HepG2 (cell line): Measurements from ENCODE around the gene APEX2. TPM values are rescaled to one million over a fixed set of nuclear protein-coding genes. Genes with fewer than 3 reads are reported as not detected.
A peak's percentile ranks its signal among the peaks of the same experiment; 100 is the strongest.

Source experiments
- ATF1 ChIP-seq: IDR thresholded peaks from 2 replicates; pipeline ENCODE4 v1.6.1; 2016; ENCODE audit warnings: mild to moderate bottlenecking, control low read depth
- CENPX ChIP-seq: sonication (generic); formaldehyde crosslinking; IDR thresholded peaks from 2 replicates; pipeline ENCODE4 v1.9.0; 2021; ENCODE audit warnings: mild to moderate bottlenecking, missing genetic modification reagents, moderate library complexity
- FOSL2 ChIP-seq: sonication (generic); formaldehyde crosslinking; IDR thresholded peaks from 2 replicates; pipeline ENCODE4 v1.4.0; 2020; ENCODE audit warnings: missing genetic modification reagents
- GATAD1 ChIP-seq: IDR thresholded peaks from 2 replicates; pipeline ENCODE4 v1.6.1; 2016; ENCODE audit warnings: missing genetic modification reagents, missing compliant biosample characterization
- GMEB2 ChIP-seq: IDR thresholded peaks from 2 replicates; pipeline ENCODE4 v1.6.1; 2016; ENCODE audit warnings: missing biosample characterization, missing genetic modification reagents, low read depth
- MTA3 ChIP-seq: sonication (generic); formaldehyde crosslinking; IDR thresholded peaks from 2 replicates; pipeline ENCODE4 v1.4.0; 2020; ENCODE audit warnings: missing genetic modification reagents
- SNAPC4 ChIP-seq: sonication (generic); formaldehyde crosslinking; IDR thresholded peaks from 2 replicates; pipeline ENCODE4 v1.4.0; 2020; ENCODE audit warnings: mild to moderate bottlenecking, missing genetic modification reagents
- ZFX ChIP-seq: sonication (generic); formaldehyde crosslinking; IDR thresholded peaks from 2 replicates; pipeline ENCODE4 v1.4.0; 2020; ENCODE audit warnings: mild to moderate bottlenecking, low read depth, missing genetic modification reagents, moderate library complexity
- ZNF605 ChIP-seq: sonication (generic); formaldehyde crosslinking; IDR thresholded peaks from 2 replicates; pipeline ENCODE4 v1.8.0; 2022; ENCODE audit warnings: mild to moderate bottlenecking, missing genetic modification reagents
- ZNF670 ChIP-seq: sonication (generic); formaldehyde crosslinking; IDR thresholded peaks from 2 replicates; pipeline ENCODE4 v1.8.0; 2022; ENCODE audit warnings: mild to moderate bottlenecking, missing genetic modification reagents, borderline replicate concordance
- ZXDC ChIP-seq: sonication (generic); formaldehyde crosslinking; IDR thresholded peaks from 2 replicates; pipeline ENCODE4 v1.5.0; 2020; ENCODE audit warnings: mild to moderate bottlenecking, missing genetic modification reagents
- polyA plus RNA-seq, 8 experiments: library from polyadenylated mRNA; depleted of rRNA in 3 of 8; stranded (reverse) in 7 of 8; unstranded in 1 of 8; fragments of >200 nt; fragmentation: Illumina TruSeq in 4 of 8; extraction: Trizol in 4 of 8; gene quantifications; 2 replicates each; pipeline versions ENCODE4 v1.2.1 to v1.2.3, GENCODE V29; 2011 to 2016; ENCODE audit warnings: low read depth in 4 of 8, missing spikeins in 1 of 8, mixed read lengths in 1 of 8; ENCODE audit not compliant: insufficient read depth in 1 of 8
- total RNA-seq, 5 experiments: library from RNA; depleted of rRNA; stranded (reverse); fragments of >200 nt; fragmentation: Illumina TruSeq; extraction: Trizol; gene quantifications; 2 replicates each; pipeline ENCODE4 v1.2.3, GENCODE V29; 2016; ENCODE audit warnings: low read depth in 1 of 5
- TF ChIP-seq, protein P1 (sequence below): sonication (generic); formaldehyde crosslinking; IDR thresholded peaks from 2 replicates; pipeline ENCODE4 v1.4.0; 2020; ENCODE audit warnings: mild to moderate bottlenecking, missing genetic modification reagents
- TF ChIP-seq, protein P2 (sequence below): sonication (generic); formaldehyde crosslinking; conservative IDR thresholded peaks from 2 replicates; pipeline ENCODE4 v1.8.0; 2022; ENCODE audit warnings: mild to moderate bottlenecking, moderate library complexity, missing genetic modification reagents
- TF ChIP-seq, protein P3 (sequence below): IDR thresholded peaks from 2 replicates; pipeline ENCODE4 v1.6.1; 2012; ENCODE audit warnings: inconsistent platforms

Gene APEX2
- total and polyA plus RNA-seq, 2 of the 13 experiments (the other 11 are each of a cell fraction or from before 2014, with no cell fraction given), result 12.7 to 17.8 TPM

DNA sequence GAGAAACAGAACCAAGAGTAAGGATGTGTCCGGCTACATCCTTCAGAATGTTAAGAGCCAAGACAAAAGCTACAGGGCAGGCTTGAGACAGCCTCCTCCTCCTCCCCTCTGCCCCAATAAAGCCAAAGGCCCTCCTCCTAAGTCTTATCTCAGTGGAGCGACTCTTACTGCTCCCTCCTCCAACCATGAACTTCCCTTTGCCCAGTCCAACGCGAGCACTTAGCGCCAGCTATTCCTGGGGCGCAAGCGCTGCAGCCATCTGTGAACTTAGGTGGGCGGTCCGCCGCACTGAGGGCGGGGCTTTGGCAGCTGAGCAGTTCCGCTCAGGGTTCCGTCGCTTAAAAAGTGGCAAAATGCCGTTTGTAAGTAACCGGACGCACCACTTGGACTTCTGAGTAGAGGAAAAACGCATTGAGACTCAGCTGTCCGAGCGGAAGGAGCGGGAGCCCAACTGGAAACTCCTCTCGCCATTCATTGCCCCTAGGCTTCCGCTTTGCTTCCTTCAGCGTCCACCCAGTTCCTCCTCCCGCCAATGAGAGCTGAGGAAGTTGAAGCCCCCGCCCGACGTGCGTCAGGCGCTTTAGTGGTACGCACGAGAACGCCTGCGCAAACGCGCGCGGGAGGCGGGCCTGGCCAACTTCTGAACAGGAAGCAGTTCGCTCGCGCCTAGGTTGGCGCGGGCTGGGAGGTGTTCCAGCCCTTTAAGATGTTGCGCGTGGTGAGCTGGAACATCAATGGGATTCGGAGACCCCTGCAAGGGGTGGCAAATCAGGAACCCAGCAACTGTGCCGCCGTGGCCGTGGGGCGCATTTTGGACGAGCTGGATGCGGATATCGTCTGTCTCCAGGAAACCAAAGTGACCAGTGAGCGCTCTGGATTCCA, at the start of gene APEX2 (continued):
- TF ChIP-seq ZFX (CRISPR knock-in tag) (peak; percentile 58), ZNF605 (CRISPR knock-in tag) (0 out of 2 replicates have a peak, but pooled peaks have one; percentile 28), ATF1 (peak; percentile 56), FOSL2 (CRISPR knock-in tag) (0 out of 2 replicates have a peak, but pooled peaks have one; percentile 5), ZXDC (no peak), ZNF670 (CRISPR knock-in tag) (no peak), GMEB2 (CRISPR knock-in tag) (peak; percentile 80), GATAD1 (peak; percentile 81), SNAPC4 (CRISPR knock-in tag) (no peak), CENPX (CRISPR knock-in tag) (no peak), MTA3 (CRISPR knock-in tag) (no peak)
- TF ChIP-seq, protein P1, sequence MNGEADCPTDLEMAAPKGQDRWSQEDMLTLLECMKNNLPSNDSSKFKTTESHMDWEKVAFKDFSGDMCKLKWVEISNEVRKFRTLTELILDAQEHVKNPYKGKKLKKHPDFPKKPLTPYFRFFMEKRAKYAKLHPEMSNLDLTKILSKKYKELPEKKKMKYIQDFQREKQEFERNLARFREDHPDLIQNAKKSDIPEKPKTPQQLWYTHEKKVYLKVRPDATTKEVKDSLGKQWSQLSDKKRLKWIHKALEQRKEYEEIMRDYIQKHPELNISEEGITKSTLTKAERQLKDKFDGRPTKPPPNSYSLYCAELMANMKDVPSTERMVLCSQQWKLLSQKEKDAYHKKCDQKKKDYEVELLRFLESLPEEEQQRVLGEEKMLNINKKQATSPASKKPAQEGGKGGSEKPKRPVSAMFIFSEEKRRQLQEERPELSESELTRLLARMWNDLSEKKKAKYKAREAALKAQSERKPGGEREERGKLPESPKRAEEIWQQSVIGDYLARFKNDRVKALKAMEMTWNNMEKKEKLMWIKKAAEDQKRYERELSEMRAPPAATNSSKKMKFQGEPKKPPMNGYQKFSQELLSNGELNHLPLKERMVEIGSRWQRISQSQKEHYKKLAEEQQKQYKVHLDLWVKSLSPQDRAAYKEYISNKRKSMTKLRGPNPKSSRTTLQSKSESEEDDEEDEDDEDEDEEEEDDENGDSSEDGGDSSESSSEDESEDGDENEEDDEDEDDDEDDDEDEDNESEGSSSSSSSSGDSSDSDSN (CRISPR knock-in tag), result 0 out of 2 replicates have a peak, but pooled peaks have one; percentile 36
- TF ChIP-seq, protein P2, sequence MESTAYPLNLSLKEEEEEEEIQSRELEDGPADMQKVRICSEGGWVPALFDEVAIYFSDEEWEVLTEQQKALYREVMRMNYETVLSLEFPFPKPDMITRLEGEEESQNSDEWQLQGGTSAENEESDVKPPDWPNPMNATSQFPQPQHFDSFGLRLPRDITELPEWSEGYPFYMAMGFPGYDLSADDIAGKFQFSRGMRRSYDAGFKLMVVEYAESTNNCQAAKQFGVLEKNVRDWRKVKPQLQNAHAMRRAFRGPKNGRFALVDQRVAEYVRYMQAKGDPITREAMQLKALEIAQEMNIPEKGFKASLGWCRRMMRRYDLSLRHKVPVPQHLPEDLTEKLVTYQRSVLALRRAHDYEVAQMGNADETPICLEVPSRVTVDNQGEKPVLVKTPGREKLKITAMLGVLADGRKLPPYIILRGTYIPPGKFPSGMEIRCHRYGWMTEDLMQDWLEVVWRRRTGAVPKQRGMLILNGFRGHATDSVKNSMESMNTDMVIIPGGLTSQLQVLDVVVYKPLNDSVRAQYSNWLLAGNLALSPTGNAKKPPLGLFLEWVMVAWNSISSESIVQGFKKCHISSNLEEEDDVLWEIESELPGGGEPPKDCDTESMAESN (CRISPR knock-in tag), result 0 out of 2 replicates have a peak, but pooled peaks have one; percentile 49
- TF ChIP-seq, protein P3, sequence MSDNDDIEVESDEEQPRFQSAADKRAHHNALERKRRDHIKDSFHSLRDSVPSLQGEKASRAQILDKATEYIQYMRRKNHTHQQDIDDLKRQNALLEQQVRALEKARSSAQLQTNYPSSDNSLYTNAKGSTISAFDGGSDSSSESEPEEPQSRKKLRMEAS, result 0 out of 2 replicates have a peak, but pooled peaks have one; percentile 22
